Body of pancreas (tissue), 4 donors: ENCODE measurements around the gene TIMP2.
A peak's percentile ranks its signal among the peaks of the same experiment; 100 is the strongest.

Experiments used
- CTCF ChIP-seq, 7 experiments: fragments of 450-650 bp in 4 of 7; fragments of 200-600 bp in 3 of 7; sonication (generic) in 3 of 7; IDR thresholded peaks; one replicate each; pipeline ENCODE4 v1.5.1; 2016 to 2019; ENCODE audit warnings: antibody characterized with exemption in 7 of 7
- POLR2A ChIP-seq, 3 donors: fragments of 450-650 bp; IDR thresholded peaks; one replicate each; pipeline ENCODE4 v1.6.1; 2016; ENCODE audit warnings: antibody characterized with exemption in 3 of 3, mild to moderate bottlenecking in 2 of 3

GRCh38 chr17:78925234-78925633, at the start of gene TIMP2:
- TF ChIP-seq CTCF (IDR thresholded peaks at IDR 0.05) (peak in 6 of 7 experiments; percentile 9 to 45 (median 20)), POLR2A (IDR thresholded peaks at IDR 0.05) (peak; percentile 40 to 80 (median 74))
